NCI-H82 treated with DMSO at 0.1 percent for 48 hours (cell line): ENCODE measurements around the gene TNFRSF6B.
"Not testable (repeated sequence)": the region's sequence is repeated elsewhere in the genome, so short reads cannot be mapped to it uniquely, and the experiment has no call there.

Experiments
- DNase-seq: peaks from one replicate; lab custom pipeline; 2025; ENCODE audit not compliant: unreplicated experiment; lab: John Stamatoyannopoulos, UW

TNFRSF6B gene

DNA sequence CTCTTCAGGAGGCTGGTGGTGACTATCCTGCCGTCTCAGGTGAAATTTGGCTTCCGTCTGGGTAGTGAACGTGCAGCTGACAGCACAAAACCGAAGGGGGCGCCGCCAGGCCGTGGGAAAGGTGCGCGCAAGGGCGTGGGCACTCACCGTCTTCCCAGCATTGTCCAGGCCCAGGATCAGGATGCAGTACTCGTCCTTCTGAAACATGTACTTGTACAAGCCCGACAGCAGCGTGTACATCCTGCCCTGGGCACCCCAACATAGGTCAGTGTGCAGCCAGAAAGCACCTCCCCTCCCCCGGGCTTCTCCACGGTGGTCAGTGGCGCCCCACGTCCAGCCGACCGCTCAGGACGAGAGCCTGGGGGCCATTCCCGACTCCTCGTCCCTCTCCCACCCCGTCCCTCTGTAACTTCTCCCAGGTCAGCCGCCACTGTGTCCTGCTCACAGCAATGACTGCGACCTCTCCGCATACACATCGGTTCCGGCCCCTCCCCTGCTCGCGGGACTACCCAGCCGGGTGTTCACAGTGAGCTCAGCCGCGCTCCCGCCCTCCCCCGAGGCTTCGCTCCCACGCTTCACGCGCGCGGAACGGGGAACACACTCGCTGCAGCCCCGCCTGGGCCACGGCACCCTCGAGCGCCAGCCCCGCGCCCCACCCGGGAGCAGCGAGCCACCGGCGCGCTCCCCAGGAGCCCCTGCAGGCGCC, 10.6 kb downstream of the TNFRSF6B start:
- DNase-seq, result no peak

- peak; percentile 56 for DNase-seq
Measured at GRCh38 chr20:63707558-63708300, 11.3 kb downstream of the TNFRSF6B start, which contains the start of the genes ARFRP1 and ZGPAT. ARFRP1 (minus strand) TSS chr20:63707976; CDS start chr20:63707091, 885 bp downstream. ZGPAT (plus strand) TSS chr20:63708039; CDS start chr20:63708581, 542 bp downstream.

DNA sequence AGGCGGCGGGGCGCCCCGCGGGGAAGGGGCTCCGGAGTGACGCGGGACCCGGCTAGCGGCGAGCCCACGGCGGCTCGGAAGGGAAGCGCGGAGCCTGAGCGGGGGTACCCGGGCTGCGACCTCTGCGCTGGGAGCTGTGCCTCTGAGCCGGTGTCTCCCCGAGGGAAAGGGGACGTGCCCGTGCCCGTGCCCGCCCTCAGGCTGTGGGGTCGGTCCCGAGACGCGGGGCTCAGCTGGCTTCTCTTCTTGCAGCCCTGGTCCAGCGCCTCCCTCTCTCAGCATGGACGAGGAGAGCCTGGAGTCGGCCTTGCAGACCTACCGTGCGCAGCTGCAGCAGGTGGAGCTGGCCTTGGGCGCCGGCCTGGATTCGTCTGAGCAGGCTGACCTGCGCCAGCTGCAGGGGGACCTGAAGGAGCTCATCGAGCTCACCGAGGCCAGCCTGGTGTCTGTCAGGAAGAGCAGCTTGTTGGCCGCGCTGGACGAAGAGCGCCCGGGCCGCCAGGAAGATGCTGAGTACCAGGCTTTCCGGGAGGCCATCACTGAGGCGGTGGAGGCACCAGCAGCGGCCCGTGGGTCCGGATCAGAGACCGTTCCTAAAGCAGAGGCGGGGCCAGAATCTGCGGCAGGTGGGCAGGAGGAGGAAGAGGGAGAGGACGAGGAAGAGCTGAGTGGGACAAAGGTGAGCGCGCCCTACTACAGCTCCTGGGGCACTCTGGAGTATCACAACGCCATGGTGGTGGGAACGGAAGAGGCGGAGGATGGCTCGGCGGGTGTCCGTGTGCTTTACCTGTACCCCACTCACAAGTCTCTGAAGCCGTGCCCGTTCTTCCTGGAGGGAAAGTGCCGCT, 12.1 kb downstream of the TNFRSF6B start:
- DNase-seq, result no peak

GRCh38 chr20:63709149-63709527, 12.7 kb downstream of the TNFRSF6B start:
- no peak for DNase-seq

- no peak for DNase-seq
Measured at GRCh38 chr20:63711085-63711645, 14.7 kb downstream of the TNFRSF6B start.

DNA sequence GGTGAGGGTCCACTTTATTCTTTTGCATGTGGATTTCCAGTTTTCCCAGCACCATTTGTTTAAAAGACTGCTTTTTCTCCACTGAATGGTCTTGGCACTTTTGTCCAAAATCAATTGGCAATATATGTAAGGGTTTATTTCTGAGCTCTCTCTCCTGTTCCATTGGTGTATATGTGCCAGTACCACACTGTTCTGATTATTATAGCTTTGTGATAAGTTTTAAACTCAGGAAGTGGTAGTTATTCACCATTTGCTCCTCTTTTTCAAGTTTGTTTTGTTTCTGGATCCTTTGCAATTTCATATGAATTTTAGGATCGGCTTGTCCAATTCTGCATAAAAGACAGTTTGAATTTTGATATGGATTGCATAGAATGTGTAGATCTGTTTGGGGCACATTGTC, 15.7 kb downstream of the TNFRSF6B start:
- DNase-seq, result no peak

DNA sequence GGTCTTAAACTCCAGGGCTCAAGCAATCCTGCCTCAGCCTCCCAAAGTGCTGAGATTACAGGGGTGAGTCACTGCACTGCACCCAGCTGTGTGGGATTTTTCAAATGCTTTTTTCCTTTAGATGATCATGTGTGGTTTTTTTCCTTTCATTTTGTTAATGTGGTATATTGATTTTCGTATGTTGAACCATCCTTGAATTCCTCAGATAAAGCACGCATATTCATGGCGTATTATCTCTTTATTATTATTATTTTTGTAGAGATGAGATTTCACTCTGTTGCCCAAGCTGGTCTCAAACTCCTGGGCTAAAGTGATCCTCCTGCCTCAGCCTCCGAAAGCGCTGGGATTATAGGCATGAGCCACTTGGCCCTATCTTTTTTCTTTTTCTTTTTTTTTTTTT, 18.4 kb downstream of the TNFRSF6B start:
- DNase-seq, result no peak

- DNase-seq, result no peak
Measured at GRCh38 chr20:63718996-63719395, 22.5 kb downstream of the TNFRSF6B start.

GRCh38 chr20:63722967-63723622, 26.6 kb downstream of the TNFRSF6B start:
- DNase-seq, result not testable (repeated sequence)

GRCh38 chr20:63730189-63730733, 33.8 kb downstream of the TNFRSF6B start:
- DNase-seq, result not testable (repeated sequence)

- no peak for DNase-seq
Measured at GRCh38 chr20:63731410-63731809, 35.0 kb downstream of the TNFRSF6B start.

DNA sequence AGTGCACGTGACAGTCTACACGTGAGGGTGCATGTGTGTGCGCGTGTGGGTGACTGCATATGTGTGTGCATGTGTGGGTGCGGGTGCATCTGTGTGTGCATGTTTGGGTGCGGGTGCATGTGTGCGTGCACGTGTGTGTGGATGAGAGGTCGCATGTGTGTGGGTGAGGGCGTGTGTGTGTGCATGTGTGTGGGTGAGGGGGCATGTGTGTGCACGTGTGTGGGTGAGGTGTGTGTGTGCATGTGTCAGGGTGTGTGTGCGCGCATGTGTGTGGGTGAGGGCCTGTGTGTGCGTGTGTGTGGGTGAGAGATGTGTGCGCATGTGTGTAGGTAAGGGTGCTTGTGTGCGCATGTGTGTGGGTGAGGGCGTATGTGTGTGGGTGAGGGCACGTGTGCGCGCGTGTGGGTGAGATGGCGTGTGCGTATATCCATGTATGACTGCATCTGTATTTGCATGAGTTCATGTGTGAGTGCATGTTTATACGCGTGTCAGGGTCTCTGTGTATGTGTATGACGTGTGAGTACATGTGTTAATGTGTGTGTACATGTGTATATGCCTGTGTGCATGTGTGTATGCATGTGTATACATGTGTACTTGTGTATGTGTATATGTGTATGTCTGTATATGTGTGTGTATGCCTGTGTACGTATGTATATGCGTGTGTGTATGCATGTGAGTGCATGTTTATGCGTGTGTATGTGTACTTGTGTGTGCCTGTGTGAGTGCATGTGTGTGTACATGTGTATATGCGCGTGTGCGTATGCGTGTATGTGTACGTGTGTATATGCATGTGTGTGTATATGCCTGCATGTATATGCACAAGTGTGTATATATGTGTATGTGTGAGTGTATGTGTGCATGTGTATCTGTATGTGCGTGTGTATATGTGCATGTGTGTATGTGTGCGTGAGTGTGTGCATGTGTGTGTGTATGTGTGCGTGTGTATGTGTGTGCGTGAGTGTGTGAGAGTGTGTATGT, 36.0 kb downstream of the TNFRSF6B start:
- no peak for DNase-seq

DNA sequence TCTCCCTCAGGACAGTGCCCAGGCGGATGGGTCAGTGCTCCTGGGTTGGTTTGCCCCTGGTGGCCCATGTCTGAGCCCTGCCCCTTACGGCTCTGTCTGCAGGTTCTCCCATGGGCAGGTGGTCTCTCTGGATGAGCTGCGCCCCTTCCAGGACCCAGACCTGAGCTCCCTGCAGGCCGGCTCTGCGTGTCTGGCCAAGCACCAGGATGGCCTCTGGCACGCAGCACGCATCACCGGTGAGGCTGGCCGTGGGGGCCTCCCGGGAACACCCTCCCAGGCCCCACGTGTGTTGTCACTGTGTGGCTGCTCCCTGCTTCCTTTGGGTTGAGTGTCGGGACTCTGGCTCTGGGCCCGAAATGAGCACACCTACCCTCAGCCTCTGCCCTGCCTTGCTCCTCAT, 36.7 kb downstream of the TNFRSF6B start:
- no peak for DNase-seq

DNA sequence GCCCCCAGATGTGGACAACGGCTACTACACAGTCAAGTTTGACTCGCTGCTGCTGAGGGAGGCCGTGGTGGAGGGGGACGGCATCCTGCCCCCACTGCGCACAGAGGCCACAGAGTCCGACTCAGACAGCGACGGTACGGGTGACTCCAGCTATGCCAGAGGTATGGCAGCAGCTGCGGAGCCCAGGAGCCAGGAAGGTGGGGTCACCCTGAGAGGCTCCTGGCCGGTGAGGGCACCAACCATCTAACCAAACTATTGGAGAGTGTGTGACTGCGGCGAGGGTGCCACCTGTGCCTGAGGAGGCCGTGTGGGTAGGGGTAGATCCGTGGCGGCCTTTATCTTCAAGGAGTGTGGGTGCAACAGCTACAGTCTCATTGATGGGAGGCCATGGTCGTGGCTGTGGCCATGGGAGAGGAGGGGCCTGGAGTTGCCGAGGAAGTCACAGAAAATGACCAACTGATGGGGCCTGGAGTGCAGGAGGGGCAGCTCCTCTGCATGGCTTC, 37.2 kb downstream of the TNFRSF6B start:
- no peak for DNase-seq

DNA sequence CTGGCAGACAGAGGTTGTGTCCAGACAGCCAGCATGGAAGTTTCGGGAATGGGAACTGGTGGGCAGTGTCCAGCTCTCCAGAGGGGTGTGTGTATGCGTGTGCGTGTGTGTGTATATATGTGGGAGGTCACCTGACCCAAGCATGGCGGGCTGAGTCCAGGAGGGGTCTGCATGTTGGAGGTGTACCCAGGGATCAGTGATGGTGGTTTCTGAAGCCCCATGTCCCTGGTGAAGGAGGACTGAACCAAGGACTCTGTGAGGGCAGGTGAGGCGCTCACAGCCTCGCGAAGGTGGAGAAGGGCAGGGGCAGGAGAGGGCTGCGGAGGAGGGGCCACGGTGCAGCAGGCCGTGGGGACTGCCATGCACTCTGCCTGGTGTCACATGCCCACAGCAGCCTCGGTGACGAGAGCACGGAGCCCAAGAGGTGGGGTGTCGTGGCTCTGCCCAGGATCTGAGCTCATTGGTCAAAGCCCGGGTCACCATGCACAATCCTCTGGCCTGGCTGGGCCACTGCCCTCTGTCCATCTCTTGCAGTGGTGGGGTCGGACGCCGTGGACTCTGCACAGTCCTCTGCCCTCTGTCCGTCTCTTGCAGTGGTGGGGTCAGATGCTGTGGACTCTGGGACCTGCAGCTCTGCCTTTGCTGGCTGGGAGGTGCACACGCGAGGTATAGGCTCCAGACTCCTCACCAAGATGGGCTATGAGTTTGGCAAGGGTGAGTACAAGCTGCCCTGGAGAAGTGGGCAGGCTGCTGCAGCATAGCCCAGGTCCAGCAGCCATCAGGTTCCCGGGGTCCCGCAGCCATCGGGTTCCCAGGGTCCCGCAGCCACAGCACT, 37.9 kb downstream of the TNFRSF6B start:
- DNase-seq, result no peak

- DNase-seq, result no peak
Measured at GRCh38 chr20:63734946-63735858, 38.8 kb downstream of the TNFRSF6B start.
